ENCODE results near the gene DCLK1.

Gene DCLK1

GRCh38 chr13:35882722-35883497 lies 248.3 kb downstream of the DCLK1 start:
- no peak for TF ChIP-seq POLR2A (IDR thresholded peaks at IDR 0.05; ENCODE audit: low read depth, low read length)
- no peak for FAIRE-seq
- DNase-seq (ENCODE audit: insufficient read length, low spot score) = no peak

GRCh38 chr13:35881360-35881759 lies 249.8 kb downstream of the DCLK1 start:
- no peak for TF ChIP-seq POLR2A (IDR thresholded peaks at IDR 0.05; ENCODE audit: low read depth, low read length)
- FAIRE-seq (no peak), DNase-seq (ENCODE audit: insufficient read length, low spot score) (no peak)

DNA sequence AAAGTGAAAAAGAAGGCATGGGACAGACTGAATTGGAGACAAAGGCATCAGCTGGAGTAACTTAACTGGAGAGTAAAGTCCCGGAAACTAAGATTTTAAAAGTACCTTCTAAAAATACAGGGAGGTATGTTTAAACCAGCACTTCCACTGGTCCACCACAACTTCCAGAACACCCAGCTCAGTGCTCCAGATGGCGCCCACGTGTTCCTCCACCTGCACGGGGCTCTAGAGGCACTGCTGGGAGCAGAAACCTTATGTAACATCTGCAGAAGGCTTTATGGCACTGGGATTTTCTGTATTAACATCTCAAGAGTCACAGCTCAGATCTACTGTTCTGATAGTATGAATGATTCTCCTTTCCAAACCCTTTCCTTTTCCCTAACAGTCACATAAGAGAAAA lies 252.1 kb downstream of the DCLK1 start:
- DNase-seq (ENCODE audit: insufficient read length, low spot score) = no peak
- FAIRE-seq = no peak
- no peak for TF ChIP-seq POLR2A (IDR thresholded peaks at IDR 0.05; ENCODE audit: low read depth, low read length)

- DNase-seq (ENCODE audit: insufficient read length, low spot score) = no peak
- no peak for FAIRE-seq
- TF ChIP-seq POLR2A (IDR thresholded peaks at IDR 0.05; ENCODE audit: low read depth, low read length) = no peak
Observed at GRCh38 chr13:35876601-35877000, 254.6 kb downstream of the DCLK1 start.

DNA sequence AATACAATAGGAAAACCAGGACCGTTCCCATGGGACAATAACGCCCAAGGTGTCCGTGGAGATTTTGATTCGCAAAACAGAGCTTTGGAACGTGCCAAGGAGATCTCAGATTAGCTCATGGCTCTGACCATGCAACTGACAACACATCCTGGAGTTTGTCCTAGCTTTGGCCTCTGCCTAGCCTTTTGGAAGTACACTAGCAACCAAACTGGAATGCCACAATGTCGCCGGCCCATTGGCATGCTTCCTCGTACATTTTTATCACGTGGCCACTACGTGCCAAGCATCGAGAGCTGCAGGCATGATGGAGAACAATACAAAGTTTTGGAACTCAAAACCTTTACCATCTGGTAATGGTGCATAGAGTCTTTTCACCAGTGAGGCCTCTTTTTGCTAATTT lies 256.5 kb downstream of the DCLK1 start:
- DNase-seq (ENCODE audit: insufficient read length, low spot score) (no peak), FAIRE-seq (no peak)
- no peak for TF ChIP-seq POLR2A (IDR thresholded peaks at IDR 0.05; ENCODE audit: low read depth, low read length)

- TF ChIP-seq POLR2A (IDR thresholded peaks at IDR 0.05; ENCODE audit: low read depth, low read length) = no peak
- DNase-seq (ENCODE audit: insufficient read length, low spot score) (no peak), FAIRE-seq (no peak)
Observed at GRCh38 chr13:35872369-35872768, 258.8 kb downstream of the DCLK1 start.

DNA sequence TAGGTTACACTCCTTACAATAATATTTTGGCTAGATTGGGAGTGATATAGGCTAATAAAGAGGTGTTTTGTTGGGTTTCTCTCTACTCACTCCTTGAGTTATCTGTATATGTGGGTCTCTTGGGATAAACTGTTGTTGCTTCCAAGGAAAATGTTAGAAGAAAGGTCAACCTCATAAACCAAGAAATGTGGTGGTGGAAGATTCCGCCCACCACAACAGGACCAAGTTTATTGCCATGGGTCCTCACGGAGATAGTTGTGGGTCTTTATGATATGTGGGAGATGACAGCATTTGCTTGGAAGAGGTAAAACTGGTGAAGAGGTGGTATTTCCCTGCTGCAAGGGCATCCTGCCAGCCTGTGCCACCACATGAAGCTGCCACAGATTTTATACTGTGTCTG lies 259.6 kb downstream of the DCLK1 start:
- DNase-seq (ENCODE audit: insufficient read length, low spot score) = no peak
- no peak for FAIRE-seq
- no peak for TF ChIP-seq POLR2A (IDR thresholded peaks at IDR 0.05; ENCODE audit: low read depth, low read length)

DNA sequence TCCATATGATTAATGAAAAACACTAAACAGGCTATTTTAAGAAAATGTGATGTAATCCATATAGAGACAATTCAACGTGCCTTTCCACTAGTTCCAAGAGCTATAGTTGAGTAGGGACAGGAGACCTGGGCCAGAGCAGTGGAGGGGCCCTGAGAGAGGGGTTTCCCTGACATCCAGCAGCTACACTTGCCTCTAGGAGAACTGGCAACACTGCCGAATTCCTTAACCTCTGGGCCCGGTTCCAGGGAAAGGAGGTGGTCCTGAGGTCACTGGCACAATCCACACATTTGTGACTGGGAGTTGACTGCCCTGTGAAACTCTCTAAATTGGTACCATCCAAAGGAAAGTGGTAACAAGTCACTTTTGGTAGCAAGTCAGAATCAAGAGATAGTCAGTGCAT lies 264.4 kb downstream of the DCLK1 start:
- no peak for FAIRE-seq
- no peak for DNase-seq (ENCODE audit: insufficient read length, low spot score)
- no peak for TF ChIP-seq POLR2A (IDR thresholded peaks at IDR 0.05; ENCODE audit: low read depth, low read length)

DNA sequence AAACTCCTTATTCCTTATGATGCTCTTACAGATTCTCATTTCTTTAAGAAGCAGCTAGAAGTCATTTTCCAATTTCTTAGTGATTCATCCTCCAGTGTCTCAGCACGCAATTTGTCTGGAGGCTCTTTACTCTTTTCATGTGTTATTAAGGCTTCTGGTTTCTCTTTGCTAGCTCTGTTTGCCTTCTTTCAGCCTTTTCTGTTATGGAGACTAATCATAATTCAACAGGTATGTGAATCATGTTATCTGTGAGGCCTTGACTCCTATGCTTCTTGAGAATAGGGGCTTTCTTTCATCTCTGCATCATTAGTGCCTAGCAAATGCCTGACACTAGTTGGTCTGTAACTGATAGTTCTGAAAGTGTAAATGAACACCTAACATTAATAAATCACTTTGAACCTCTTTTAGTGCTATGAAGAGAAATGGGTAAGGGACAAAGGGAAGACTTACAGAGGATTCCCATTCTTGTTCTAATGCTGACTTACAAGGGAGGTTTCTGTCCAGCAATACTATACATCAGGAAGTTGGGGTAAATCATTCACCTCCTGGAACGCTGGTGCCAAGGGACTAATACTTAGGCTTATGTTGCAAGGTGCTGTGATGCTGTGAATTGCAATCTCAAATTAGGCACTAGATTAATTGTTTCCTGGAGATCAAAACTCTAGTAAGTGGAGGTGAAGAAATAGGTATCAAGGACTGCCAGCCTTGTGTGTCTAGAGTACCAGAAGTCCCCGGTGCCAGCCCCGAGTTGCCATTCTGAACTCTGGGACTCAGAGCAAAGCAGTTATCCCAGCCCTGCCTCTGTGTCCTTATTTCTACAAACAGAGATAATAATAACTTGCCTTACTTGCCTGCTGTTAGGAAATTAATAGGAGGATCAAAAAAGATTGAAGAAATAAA lies 265.6 kb downstream of the DCLK1 start:
- no peak for TF ChIP-seq POLR2A (IDR thresholded peaks at IDR 0.05; ENCODE audit: low read depth, low read length)
- FAIRE-seq (no peak), DNase-seq (ENCODE audit: insufficient read length, low spot score) (no peak)

- FAIRE-seq = no peak
- DNase-seq (ENCODE audit: insufficient read length, low spot score) = no peak
- TF ChIP-seq POLR2A (IDR thresholded peaks at IDR 0.05; ENCODE audit: low read depth, low read length) = no peak
Observed at GRCh38 chr13:35860661-35861060, 270.5 kb downstream of the DCLK1 start.

DNA sequence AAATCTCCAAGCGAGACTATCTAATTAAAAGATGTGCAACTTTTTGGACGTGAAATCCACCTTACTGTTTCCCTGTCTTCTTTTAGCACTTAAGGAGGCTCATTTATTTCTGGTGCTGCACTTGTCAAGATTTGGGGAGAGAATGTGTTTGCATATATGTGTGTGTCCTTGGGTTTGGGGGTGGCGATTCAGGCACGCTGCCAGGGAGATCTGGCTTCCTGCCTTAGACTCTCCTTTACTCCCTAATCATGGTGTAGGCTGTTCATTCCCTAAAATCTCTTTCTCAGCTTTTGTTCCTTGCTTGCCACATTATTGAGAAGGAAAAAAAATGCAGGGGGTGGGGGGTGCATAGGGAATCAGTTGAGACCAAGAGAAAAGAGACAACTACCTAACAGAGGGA lies 271.2 kb downstream of the DCLK1 start:
- no peak for DNase-seq (ENCODE audit: insufficient read length, low spot score)
- FAIRE-seq = no peak
- no peak for TF ChIP-seq POLR2A (IDR thresholded peaks at IDR 0.05; ENCODE audit: low read depth, low read length)

DNA sequence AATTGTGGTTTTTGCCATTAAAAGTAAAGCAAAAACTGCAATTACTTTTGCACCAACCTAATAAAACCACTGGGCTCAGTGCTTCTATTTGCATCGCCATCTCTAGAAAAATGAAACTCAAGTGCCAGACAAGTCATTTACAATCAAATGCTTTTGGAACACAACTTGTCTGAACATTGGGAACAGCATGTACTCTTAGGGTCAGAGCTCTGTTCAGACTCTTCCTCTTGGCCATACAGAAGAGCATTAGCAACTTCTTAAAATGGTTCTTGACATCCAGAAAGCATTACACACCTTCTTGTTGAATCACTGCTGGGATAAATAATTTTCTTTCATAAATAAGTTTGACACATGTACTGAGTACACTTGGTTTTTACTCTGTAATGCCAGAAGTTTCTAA lies 272.5 kb downstream of the DCLK1 start:
- no peak for FAIRE-seq
- no peak for TF ChIP-seq POLR2A (IDR thresholded peaks at IDR 0.05; ENCODE audit: low read depth, low read length)
- no peak for DNase-seq (ENCODE audit: insufficient read length, low spot score)

DNA sequence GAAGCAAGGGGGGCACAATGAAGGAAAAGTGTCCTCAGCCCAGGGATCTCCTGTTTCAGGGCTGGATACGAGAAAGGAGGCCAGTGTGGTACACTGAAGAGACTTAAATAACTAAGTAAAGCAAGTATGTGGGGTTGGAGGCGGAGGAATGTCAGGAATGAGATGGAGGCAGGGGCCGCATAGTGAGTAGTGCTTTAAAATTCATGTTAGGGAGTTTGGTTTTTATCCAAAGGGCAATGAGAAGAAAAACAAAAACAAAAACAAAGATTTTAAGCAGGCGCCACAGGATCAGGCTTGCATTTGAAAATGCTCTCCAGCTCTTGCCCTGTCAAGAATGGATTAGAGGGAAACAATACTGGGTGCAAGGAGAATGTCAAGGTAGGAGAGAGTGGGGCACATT lies 273.4 kb downstream of the DCLK1 start:
- no peak for TF ChIP-seq POLR2A (IDR thresholded peaks at IDR 0.05; ENCODE audit: low read depth, low read length)
- no peak for DNase-seq (ENCODE audit: insufficient read length, low spot score)
- FAIRE-seq = no peak

GRCh38 chr13:35856721-35857364 lies 274.3 kb downstream of the DCLK1 start:
- FAIRE-seq = no peak
- TF ChIP-seq POLR2A (IDR thresholded peaks at IDR 0.05; ENCODE audit: low read depth, low read length) = no peak
- no peak for DNase-seq (ENCODE audit: insufficient read length, low spot score)

All from H54 (cell line).